ENCODE data around the gene TMEM234.

Gene TMEM234

DNA sequence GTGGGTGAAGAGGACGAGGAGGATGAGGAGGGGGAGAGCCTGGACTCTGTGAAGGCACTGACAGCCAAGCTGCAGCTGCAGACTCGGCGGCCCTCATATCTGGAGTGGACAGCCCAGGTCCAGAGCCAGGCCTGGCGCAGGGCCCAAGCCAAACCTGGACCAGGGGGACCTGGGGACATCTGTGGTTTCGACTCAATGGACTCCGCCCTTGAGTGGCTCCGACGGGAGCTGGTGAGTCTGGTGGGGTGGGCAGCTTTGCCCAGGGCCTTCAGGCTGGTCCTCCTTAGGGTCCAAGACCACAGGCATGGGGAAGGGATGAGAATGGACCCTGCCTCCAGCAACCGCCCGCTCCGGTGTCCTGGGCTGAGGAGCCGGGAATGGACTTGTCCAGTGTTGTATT is 25.3 kb upstream of the TMEM234 start:
- no peak overlapping the region for H3K4me3 ChIP-seq (replicated peaks; ENCODE audit: low read depth, low read length)
- DNase-seq (ENCODE audit: extremely low read depth, low read depth): no peak
- TF ChIP-seq, protein P1, sequence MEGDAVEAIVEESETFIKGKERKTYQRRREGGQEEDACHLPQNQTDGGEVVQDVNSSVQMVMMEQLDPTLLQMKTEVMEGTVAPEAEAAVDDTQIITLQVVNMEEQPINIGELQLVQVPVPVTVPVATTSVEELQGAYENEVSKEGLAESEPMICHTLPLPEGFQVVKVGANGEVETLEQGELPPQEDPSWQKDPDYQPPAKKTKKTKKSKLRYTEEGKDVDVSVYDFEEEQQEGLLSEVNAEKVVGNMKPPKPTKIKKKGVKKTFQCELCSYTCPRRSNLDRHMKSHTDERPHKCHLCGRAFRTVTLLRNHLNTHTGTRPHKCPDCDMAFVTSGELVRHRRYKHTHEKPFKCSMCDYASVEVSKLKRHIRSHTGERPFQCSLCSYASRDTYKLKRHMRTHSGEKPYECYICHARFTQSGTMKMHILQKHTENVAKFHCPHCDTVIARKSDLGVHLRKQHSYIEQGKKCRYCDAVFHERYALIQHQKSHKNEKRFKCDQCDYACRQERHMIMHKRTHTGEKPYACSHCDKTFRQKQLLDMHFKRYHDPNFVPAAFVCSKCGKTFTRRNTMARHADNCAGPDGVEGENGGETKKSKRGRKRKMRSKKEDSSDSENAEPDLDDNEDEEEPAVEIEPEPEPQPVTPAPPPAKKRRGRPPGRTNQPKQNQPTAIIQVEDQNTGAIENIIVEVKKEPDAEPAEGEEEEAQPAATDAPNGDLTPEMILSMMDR (IDR thresholded peaks at IDR 0.05; ENCODE audit: low read depth, low read length, missing control alignments): no peak

DNA sequence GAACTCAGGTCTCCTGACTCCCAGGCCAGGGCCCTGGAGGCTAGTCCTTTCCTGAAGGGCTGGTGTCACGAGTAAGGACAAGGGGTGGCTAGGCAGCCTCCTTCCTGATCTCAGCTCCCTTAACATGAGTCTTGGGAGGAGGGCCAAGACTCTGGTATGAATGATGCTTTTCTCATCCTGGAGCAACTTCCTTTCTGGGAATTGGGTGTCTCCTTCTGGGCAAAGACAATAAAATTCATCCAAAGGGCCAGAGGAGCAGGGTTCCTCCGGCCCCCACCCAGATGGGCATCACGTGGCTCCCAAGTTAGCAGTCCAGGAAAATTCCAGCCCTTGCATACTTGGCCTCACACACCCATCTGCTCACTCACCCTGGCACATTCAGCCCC is 24.7 kb upstream of the TMEM234 start, which contains the start of gene FAM167B:
TSS of gene FAM167B (plus strand) at position 335 of the 386 bp plus-strand sequence. CDS start 200 bp downstream, outside the sequence.
- TF ChIP-seq, protein P1 (IDR thresholded peaks at IDR 0.05; ENCODE audit: low read depth, low read length, missing control alignments): no peak
- H3K4me3 ChIP-seq (replicated peaks; ENCODE audit: low read depth, low read length): no peak within 1 kb of the TSS
- peak; percentile 69 for DNase-seq (ENCODE audit: extremely low read depth, low read depth)

DNA sequence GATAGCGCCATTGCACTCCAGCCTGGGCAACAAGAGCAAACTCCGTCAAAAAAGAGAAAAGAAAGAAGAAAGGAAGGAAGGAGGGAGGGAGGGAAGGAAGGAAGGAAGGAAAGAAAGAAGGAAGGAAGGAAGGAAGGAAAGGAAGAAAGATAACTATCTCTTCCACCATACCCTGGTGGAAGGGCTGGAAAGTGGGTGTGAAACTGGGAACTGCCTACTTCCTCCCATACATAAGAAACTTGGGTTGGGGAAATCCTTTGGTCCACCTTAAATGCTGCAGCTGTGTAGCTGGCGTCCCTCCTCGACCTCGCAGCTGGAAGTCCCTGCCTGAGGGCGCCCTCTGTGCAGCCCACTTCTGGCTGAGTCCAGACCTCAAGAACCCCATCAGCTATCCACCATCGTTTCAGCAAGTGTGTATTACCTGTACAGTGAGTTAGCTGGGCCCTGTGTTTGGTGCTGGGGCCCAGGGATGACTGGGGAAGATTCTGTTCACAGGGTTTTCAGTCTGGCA is 20.2 kb upstream of the TMEM234 start:
- DNase-seq (ENCODE audit: extremely low read depth, low read depth): no peak
- H3K4me3 ChIP-seq (replicated peaks; ENCODE audit: low read depth, low read length): no peak overlapping the region
- TF ChIP-seq, protein P1 (IDR thresholded peaks at IDR 0.05; ENCODE audit: low read depth, low read length, missing control alignments): no peak

DNA sequence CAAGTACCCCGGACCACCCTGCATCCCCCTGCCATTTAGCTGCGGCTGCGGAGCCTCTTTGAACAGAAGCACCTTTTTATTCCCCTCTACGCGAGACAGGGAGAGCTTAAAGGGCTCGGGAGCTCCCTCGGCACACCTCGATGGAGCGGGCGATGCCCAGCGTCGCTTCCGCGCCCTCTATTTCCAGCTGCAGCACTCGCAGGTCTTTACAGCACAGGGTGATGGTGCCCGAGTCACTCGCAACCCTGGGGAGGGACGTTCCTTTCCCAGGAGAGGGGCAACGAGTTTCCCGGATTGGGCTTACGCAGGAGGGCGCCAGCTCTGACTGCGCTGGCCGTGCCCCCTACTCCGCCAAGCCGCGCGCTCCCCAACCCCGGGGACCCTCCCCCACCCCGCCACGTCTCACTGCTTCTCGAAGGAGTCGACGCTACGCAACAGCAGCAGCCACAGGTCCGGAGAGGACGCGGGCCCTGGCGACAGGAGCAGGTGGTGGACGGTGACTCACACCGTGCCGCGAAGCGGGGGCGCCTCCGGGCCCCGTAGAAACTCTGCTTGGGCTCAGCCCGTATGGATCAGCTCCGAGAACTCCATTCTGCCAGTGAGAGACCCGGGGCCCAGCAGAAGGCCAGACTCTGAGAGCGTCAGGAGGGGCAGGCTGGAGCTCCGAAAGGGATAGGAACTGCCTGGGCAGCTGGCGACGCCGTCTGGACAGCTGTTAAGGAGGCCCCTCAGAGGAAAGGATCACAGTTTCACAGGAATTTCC is 19.0 kb upstream of the TMEM234 start:
- TF ChIP-seq, protein P1 (IDR thresholded peaks at IDR 0.05; ENCODE audit: low read depth, low read length, missing control alignments): no peak
- DNase-seq (ENCODE audit: extremely low read depth, low read depth): no peak
- peak overlapping the region; percentile 53 for H3K4me3 ChIP-seq (replicated peaks; ENCODE audit: low read depth, low read length)

DNA sequence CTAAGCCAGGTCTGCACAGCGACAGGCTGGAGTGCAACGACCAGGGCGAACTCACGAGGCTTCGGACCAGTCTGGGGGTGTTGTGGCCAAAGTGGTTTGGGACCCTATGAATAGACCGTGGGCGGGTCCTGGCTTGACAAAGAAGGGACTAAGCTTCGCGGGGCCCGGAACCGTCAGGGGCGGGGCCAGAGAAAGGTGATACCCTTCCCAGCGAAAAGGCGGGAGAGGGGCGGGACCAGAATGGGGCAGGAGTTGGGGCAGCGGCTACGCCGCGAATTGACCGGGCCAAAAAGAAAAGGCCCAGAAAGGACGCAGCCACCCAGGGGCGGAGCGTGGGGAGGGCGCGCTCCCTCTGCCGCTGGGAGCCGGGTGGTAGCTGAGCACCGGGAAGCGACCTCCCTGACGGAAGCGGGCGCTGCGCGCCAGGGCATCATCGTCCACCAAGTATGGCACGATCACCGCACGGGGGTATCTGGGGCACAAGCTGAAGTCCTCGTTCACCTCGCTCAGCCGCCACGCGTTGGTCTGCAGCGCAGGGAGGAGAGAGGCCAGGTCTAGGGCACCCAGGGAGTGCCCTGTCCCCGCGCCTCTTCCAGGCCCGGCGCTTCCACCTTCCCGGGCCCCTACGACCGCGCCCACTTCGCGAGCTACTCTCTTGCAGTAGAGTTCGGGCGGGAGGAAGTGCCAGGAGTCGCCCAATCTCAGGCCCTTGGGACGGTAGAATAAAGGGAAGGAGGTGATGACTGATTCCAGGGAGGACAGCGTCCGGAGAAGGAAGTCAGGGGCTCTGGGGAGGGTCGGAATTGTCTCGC is 18.2 kb upstream of the TMEM234 start:
- DNase-seq (ENCODE audit: extremely low read depth, low read depth): no peak
- peak overlapping the region; percentile 53 for H3K4me3 ChIP-seq (replicated peaks; ENCODE audit: low read depth, low read length)
- TF ChIP-seq, protein P1 (IDR thresholded peaks at IDR 0.05; ENCODE audit: low read depth, low read length, missing control alignments): no peak

DNA sequence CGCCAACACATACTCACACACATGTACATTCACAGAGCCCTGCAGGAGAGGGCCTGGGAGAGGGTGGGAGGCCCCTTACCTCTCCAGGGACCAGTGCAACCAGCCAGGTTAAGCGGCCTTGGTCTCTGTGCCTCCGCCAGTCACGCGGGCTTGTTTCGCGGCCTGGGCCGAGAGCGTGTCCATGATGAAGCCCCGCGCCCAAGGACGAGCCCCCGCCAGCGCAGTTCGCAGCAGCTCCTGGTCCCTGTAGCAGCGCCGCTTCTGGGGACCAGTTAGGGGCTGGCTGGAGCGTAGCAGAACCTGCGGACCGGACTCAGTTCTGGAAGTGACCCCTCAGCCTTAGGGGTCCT is 17.6 kb upstream of the TMEM234 start:
- TF ChIP-seq, protein P1 (IDR thresholded peaks at IDR 0.05; ENCODE audit: low read depth, low read length, missing control alignments): no peak
- no peak for DNase-seq (ENCODE audit: extremely low read depth, low read depth)
- peak overlapping the region; percentile 53 for H3K4me3 ChIP-seq (replicated peaks; ENCODE audit: low read depth, low read length)
